NCI-H1694 treated with DMSO at 0.1 percent for 48 hours (cell line): Measurements from ENCODE around the gene MRPL37.

Source experiments
- DNase-seq: peaks from one replicate; lab custom pipeline; 2025; lab: John Stamatoyannopoulos, UW

Gene MRPL37

GRCh38 chr1:54240741-54241335 lies 40.9 kb downstream of the MRPL37 start:
- no peak for DNase-seq

- no peak for DNase-seq
Measured at GRCh38 chr1:54241364-54241763, 41.4 kb downstream of the MRPL37 start.

GRCh38 chr1:54243022-54243421 lies 43.1 kb downstream of the MRPL37 start:
- no peak for DNase-seq

GRCh38 chr1:54244655-54245054 lies 44.7 kb downstream of the MRPL37 start:
- DNase-seq: no peak

GRCh38 chr1:54245501-54245900 lies 45.5 kb downstream of the MRPL37 start:
- no peak for DNase-seq

- DNase-seq: no peak
Measured at GRCh38 chr1:54246116-54246721, 46.3 kb downstream of the MRPL37 start.

GRCh38 chr1:54247863-54248515 lies 48.0 kb downstream of the MRPL37 start:
- no peak for DNase-seq

GRCh38 chr1:54248966-54249365 lies 49.0 kb downstream of the MRPL37 start:
- DNase-seq: peak; percentile 27

- DNase-seq: no peak
Measured at GRCh38 chr1:54249819-54250435, 50.0 kb downstream of the MRPL37 start.

GRCh38 chr1:54250670-54251069 lies 50.7 kb downstream of the MRPL37 start:
- DNase-seq: no peak

GRCh38 chr1:54252371-54252936 lies 52.5 kb downstream of the MRPL37 start:
- DNase-seq: no peak

GRCh38 chr1:54253480-54253879 lies 53.5 kb downstream of the MRPL37 start:
- no peak for DNase-seq

GRCh38 chr1:54254055-54254454 lies 54.1 kb downstream of the MRPL37 start:
- peak; percentile 27 for DNase-seq

- DNase-seq: no peak
Measured at GRCh38 chr1:54255026-54255702, 55.2 kb downstream of the MRPL37 start.

GRCh38 chr1:54256522-54257345 lies 56.8 kb downstream of the MRPL37 start:
- DNase-seq: no peak

- DNase-seq: no peak
Measured at GRCh38 chr1:54257346-54257620, 57.3 kb downstream of the MRPL37 start.

GRCh38 chr1:54257876-54258275 lies 57.9 kb downstream of the MRPL37 start:
- DNase-seq: no peak

GRCh38 chr1:54259546-54260140 lies 59.7 kb downstream of the MRPL37 start:
- no peak for DNase-seq

- no peak for DNase-seq
Measured at GRCh38 chr1:54260810-54261209, 60.8 kb downstream of the MRPL37 start.

GRCh38 chr1:54262244-54262643 lies 62.3 kb downstream of the MRPL37 start:
- DNase-seq: no peak

- DNase-seq: no peak
Measured at GRCh38 chr1:54263601-54264226, 63.7 kb downstream of the MRPL37 start.
